ENCODE measurements around the gene SVEP1. TPM values are rescaled to one million over a fixed set of nuclear protein-coding genes. Genes with fewer than 3 reads are reported as not detected.

Gene SVEP1
- total and polyA plus RNA-seq, 2 experiments from 2014 or later, result 0.18 to 0.63 TPM

DNA sequence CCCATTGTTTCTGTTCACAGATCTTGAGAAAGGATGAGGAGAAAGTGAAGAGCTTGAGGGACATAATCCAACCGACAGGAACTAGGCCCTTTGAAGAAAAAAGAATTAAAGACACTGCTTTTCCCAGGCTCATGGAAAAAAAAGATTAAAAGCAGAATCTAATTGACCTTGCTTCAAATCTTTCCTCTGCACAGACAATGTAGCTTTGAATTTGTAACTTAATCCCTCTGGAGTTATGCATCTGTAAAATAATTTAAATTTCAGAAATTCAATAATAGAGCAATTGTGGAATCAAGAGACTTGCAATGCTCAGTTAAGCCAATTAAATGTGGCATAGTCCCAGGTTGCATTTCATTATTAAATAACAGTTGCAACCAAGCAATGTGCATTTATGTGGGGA, 64.6 kb downstream of the SVEP1 start:
- no peaks in the 10 kb centered on the region for H3K9me3 Mint-ChIP-seq

More for the DNA sequence above, 64.6 kb downstream of the SVEP1 start:
- H3K27me3 ChIP-seq (ENCODE audit: insufficient read depth), result no peaks in the 10 kb centered on the region
- no peak overlapping the region for H3K4me3 Mint-ChIP-seq
- no peaks in the 10 kb centered on the region for H3K79me2 ChIP-seq (replicated peaks; ENCODE audit: insufficient read depth)
- H3K27ac Mint-ChIP-seq, result no peak overlapping the region
- no peaks in the 10 kb centered on the region for H3F3A ChIP-seq (replicated peaks; ENCODE audit: low read depth)
- H3K9me2 ChIP-seq (ENCODE audit: insufficient read depth), result no peaks in the 10 kb centered on the region
- ATAC-seq (no peak), DNase-seq (ENCODE audit: low spot score) (no peak)
- H3K4me2 ChIP-seq, result no peak overlapping the region
- no peaks in the 10 kb centered on the region for H3K4me1 ChIP-seq (ENCODE audit: insufficient read depth)
- TF ChIP-seq, protein P1, sequence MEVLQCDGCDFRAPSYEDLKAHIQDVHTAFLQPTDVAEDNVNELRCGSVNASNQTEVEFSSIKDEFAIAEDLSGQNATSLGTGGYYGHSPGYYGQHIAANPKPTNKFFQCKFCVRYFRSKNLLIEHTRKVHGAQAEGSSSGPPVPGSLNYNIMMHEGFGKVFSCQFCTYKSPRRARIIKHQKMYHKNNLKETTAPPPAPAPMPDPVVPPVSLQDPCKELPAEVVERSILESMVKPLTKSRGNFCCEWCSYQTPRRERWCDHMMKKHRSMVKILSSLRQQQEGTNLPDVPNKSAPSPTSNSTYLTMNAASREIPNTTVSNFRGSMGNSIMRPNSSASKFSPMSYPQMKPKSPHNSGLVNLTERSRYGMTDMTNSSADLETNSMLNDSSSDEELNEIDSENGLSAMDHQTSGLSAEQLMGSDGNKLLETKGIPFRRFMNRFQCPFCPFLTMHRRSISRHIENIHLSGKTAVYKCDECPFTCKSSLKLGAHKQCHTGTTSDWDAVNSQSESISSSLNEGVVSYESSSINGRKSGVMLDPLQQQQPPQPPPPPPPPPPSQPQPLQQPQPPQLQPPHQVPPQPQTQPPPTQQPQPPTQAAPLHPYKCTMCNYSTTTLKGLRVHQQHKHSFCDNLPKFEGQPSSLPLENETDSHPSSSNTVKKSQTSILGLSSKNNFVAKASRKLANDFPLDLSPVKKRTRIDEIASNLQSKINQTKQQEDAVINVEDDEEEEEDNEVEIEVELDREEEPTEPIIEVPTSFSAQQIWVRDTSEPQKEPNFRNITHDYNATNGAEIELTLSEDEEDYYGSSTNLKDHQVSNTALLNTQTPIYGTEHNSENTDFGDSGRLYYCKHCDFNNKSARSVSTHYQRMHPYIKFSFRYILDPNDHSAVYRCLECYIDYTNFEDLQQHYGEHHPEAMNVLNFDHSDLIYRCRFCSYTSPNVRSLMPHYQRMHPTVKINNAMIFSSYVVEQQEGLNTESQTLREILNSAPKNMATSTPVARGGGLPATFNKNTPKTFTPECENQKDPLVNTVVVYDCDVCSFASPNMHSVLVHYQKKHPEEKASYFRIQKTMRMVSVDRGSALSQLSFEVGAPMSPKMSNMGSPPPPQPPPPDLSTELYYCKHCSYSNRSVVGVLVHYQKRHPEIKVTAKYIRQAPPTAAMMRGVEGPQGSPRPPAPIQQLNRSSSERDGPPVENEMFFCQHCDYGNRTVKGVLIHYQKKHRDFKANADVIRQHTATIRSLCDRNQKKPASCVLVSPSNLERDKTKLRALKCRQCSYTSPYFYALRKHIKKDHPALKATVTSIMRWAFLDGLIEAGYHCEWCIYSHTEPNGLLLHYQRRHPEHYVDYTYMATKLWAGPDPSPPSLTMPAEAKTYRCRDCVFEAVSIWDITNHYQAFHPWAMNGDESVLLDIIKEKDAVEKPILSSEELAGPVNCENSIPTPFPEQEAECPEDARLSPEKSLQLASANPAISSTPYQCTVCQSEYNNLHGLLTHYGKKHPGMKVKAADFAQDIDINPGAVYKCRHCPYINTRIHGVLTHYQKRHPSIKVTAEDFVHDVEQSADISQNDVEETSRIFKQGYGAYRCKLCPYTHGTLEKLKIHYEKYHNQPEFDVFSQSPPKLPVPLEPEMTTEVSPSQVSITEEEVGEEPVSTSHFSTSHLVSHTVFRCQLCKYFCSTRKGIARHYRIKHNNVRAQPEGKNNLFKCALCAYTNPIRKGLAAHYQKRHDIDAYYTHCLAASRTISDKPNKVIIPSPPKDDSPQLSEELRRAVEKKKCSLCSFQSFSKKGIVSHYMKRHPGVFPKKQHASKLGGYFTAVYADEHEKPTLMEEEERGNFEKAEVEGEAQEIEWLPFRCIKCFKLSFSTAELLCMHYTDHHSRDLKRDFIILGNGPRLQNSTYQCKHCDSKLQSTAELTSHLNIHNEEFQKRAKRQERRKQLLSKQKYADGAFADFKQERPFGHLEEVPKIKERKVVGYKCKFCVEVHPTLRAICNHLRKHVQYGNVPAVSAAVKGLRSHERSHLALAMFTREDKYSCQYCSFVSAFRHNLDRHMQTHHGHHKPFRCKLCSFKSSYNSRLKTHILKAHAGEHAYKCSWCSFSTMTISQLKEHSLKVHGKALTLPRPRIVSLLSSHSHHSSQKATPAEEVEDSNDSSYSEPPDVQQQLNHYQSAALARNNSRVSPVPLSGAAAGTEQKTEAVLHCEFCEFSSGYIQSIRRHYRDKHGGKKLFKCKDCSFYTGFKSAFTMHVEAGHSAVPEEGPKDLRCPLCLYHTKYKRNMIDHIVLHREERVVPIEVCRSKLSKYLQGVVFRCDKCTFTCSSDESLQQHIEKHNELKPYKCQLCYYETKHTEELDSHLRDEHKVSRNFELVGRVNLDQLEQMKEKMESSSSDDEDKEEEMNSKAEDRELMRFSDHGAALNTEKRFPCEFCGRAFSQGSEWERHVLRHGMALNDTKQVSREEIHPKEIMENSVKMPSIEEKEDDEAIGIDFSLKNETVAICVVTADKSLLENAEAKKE (CRISPR knock-in tag; IDR thresholded peaks at IDR 0.05), result no peak
- TF ChIP-seq CREB1 (CRISPR knock-in tag; IDR thresholded peaks at IDR 0.05; ENCODE audit: low read depth), result no peak
- no peak for TF ChIP-seq REST (IDR thresholded peaks at IDR 0.05; ENCODE audit: unreplicated experiment)
- no peak for TF ChIP-seq NANOG (IDR thresholded peaks at IDR 0.05; ENCODE audit: borderline replicate concordance)
- no peak for TF ChIP-seq ZNF331 (CRISPR knock-in tag; IDR thresholded peaks at IDR 0.05; ENCODE audit: low read depth)
- TF ChIP-seq EZH2phosphoT487 (IDR thresholded peaks at IDR 0.05; ENCODE audit: unreplicated experiment), result no peak
- no peak for TF ChIP-seq EZH2 (IDR thresholded peaks at IDR 0.05; ENCODE audit: low read depth, unreplicated experiment)
- TF ChIP-seq ZNF114 (CRISPR knock-in tag; IDR thresholded peaks at IDR 0.05), result no peak
- TF ChIP-seq POLR2AphosphoS5 (IDR thresholded peaks at IDR 0.05; ENCODE audit: low read depth), result no peak
- TF ChIP-seq STAT1 (IDR thresholded peaks at IDR 0.05; ENCODE audit: unreplicated experiment), result no peak
- H3K4me3 ChIP-seq, result no peak overlapping the region
- H2AFZ ChIP-seq, result no peak overlapping the region
- H3K36me3 Mint-ChIP-seq (ENCODE audit: low read depth), result no peaks in the 10 kb centered on the region
- no peaks in the 10 kb centered on the region for H3K36me3 ChIP-seq (ENCODE audit: insufficient read depth)
- no peaks in the 10 kb centered on the region for H3K27me3 Mint-ChIP-seq (ENCODE audit: insufficient read depth, low read depth, poor library complexity)
- H3K4me1 Mint-ChIP-seq, result no peaks in the 10 kb centered on the region
- no peaks in the 10 kb centered on the region for H4K20me1 ChIP-seq (replicated peaks; ENCODE audit: insufficient read depth)
- no peak overlapping the region for H3K27ac ChIP-seq (ENCODE audit: low read depth)
